ENCODE results near the gene SEC14L2. TPM values are rescaled to one million over a fixed set of nuclear protein-coding genes. Genes with fewer than 3 reads are reported as not detected.

SEC14L2 gene
- total RNA-seq, 4 donors from 2014 or later, result 16.6 to 45.4 (median 28.2) TPM

- no peak for DNase-seq
- peak in 2 of 6 experiments; percentile 7 to 35 for TF ChIP-seq CTCF (IDR thresholded peaks at IDR 0.05)
- no peak for TF ChIP-seq POLR2A (IDR thresholded peaks at IDR 0.05)
- Histone ChIP-seq H3K4me1 (peaks cover 48 to 73% (median 54%) of the 10 kb centered on the region in 3 donors), H3K27ac (peak overlapping the region; percentile 97 to 99 (median 98)), H3K36me3 (peaks cover 0 to 29% (median 0%) of the 10 kb centered on the region in 3 donors), H3K4me3 (peak overlapping the region; percentile 63 to 83 (median 70)), H3K27me3 (no peaks in the 10 kb centered on the region), H3K9me3 (no peaks in the 10 kb centered on the region)
- intact Hi-C loops (cut with DNase I), result loop anchor here (5.0 kb wide), 1 partner anchor 32 kb away; no protein-coding TSS in a partner anchor
- WGBS, 2 donors, result 29 to 39% methylated on average over 17 of the region's 20 CpGs
Measured at GRCh38 chr22:30424534-30425326, 27.9 kb downstream of the SEC14L2 start.

DNA sequence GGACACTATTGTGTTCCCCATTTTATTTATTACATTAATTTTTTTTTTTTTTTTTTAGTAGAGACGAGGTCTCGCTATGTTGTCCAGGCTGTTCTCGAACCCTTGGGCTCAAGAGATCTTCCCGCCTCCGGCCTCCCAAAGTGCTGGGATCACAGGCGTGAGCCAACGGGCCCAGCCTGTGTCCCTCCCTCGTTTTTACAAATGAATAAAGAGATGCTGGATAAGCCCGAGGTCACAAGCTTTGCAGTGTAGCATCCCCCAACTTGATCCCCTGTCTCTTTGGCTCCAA lies 28.5 kb downstream of the SEC14L2 start:
- Histone ChIP-seq H3K4me3 (peak overlapping the region; percentile 63 to 83 (median 70)), H3K9me3 (no peaks in the 10 kb centered on the region), H3K36me3 (peaks cover 0 to 24% (median 0%) of the 10 kb centered on the region in 3 donors), H3K4me1 (peaks cover 44 to 67% (median 52%) of the 10 kb centered on the region in 3 donors), H3K27me3 (no peaks in the 10 kb centered on the region), H3K27ac (peak overlapping the region; percentile 83 to 99 (median 98))
- WGBS, 2 donors, result 6 to 15% methylated on average over 7 to 9 of the region's 9 CpGs
- TF ChIP-seq CTCF (IDR thresholded peaks at IDR 0.05) (no peak), POLR2A (IDR thresholded peaks at IDR 0.05) (no peak)
- intact Hi-C loops (cut with DNase I), result loop anchor here (5.0 kb wide), 1 partner anchor 33 kb away; no protein-coding TSS in a partner anchor
- DNase-seq, result no peak

DNA sequence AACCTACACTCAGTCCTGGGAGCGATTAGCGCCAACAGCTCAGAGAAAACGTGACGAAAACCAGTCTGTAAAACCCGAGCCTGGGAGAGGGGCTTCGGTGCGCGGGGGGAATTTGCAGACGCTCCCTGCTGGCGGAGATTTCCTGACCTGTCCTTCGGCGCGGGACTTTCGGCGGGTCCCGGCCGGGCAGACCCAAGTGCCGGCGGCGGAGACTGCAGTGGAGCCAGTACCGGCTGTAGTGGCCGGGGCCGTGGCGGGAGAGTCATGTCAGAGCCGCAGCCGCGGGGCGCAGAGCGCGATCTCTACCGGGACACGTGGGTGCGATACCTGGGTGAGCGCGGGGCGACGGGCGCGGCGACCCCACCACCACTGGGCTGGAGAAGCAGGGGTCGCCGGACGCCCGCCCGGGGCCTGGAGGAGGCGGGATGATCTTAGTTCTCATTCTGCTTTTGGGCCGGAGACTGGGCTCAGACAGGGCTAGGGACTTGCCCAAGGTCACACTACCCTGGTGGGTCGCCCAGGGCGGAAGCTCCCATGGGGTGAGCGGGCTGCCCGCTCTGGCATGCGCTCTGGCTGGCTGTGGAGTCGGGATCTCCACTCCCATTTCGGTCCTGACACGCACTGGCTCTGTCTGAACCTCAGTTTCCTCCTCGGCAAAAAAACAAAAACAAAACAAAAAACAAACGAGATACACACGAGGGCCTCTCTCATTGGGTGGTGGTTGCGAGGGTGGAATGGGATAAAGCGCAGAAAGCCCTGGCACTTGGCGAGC lies 29.0 kb downstream of the SEC14L2 start, which contains the start of gene MTFP1:
TSS of gene MTFP1 (plus strand) at position 153 of the 772 bp plus-strand sequence. CDS start at position 265, 112 bp downstream.
- no peaks in the 10 kb centered on the region for H3K27me3 ChIP-seq
- H3K27ac ChIP-seq, result peak within 1 kb of the TSS; percentile 97 to 99 (median 98)
- WGBS, 2 donors, result 0 to 3% methylated on average over 11 to 18 of the region's 61 CpGs
- peaks cover 39 to 62% (median 47%) of the 10 kb centered on the region in 3 donors for H3K4me1 ChIP-seq
- H3K36me3 ChIP-seq, result peaks cover 0 to 24% (median 0%) of the 10 kb centered on the region in 3 donors
- peak within 1 kb of the TSS; percentile 63 to 83 (median 70) for H3K4me3 ChIP-seq
- TF ChIP-seq POLR2A (IDR thresholded peaks at IDR 0.05), result peak in 1 of 4 donors; percentile 29
- TF ChIP-seq CTCF (IDR thresholded peaks at IDR 0.05), result no peak
- H3K9me3 ChIP-seq, result no peaks in the 10 kb centered on the region
- intact Hi-C loops (cut with DNase I), result loop anchor here (5.0 kb wide), 1 partner anchor 34 kb away; no protein-coding TSS in a partner anchor
- DNase-seq, result no peak

DNA sequence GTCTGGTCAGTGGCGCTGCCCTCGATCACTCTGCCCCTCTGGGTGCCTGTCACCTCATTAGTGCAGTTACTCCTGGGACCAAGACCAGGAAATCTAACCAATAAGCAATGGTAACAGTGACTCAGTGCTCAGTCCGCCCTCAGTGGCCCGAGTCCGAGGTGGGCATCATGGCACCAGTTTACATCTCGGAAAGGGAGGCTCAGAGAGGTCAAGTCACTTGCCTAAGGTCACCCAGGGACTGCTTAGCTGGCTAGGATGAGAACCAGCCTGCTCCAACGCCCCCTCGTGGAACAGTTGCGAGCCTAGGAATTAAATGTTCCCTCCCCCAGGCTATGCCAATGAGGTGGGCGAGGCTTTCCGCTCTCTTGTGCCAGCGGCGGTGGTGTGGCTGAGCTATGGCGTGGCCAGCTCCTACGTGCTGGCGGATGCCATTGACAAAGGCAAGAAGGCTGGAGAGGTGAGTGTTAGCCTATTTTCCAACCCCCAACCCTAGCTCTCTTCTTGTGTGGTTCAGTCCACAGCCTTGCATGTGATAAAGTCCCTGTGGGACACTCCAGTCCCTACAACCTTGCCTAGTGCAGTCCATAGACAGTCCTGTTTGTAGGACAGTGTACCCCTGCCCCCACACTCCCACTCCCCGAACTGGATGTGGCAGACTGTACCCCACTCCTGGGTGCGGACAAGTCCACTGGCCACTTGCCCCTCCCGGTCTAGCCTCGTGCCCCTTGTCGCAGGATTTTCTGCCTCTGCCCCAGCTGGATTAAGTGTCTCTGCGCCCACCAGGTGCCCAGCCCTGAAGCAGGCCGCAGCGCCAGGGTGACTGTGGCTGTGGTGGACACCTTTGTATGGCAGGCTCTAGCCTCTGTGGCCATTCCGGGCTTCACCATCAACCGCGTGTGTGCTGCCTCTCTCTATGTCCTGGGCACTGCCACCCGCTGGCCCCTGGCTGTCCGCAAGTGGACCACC lies 29.9 kb downstream of the SEC14L2 start:
- peak overlapping the region; percentile 63 to 83 (median 70) for H3K4me3 ChIP-seq
- no peaks in the 10 kb centered on the region for H3K9me3 ChIP-seq
- no peak for DNase-seq
- intact Hi-C loops (cut with DNase I), result loop anchor here (5.0 kb wide), 1 partner anchor 34 kb away; no protein-coding TSS in a partner anchor
- TF ChIP-seq POLR2A (IDR thresholded peaks at IDR 0.05) (no peak), CTCF (IDR thresholded peaks at IDR 0.05) (peak; percentile 27 to 87 (median 79))
- H3K27ac ChIP-seq, result peak overlapping the region; percentile 83 to 99 (median 98)
- H3K36me3 ChIP-seq, result peaks cover 0 to 24% (median 0%) of the 10 kb centered on the region in 3 donors
- no peaks in the 10 kb centered on the region for H3K27me3 ChIP-seq
- WGBS, 2 donors, result 15 to 50% methylated on average over 16 to 23 of the region's 29 CpGs
- peaks cover 30 to 53% (median 45%) of the 10 kb centered on the region in 3 donors for H3K4me1 ChIP-seq

Measured in esophagus squamous epithelium (tissue), 5 donors.